Activated naive CD4-positive, alpha-beta T cell treated with anti-CD3 and anti-CD28 coated beads for 36 hours (primary cell): ENCODE results near the gene SETSIP. TPM values are rescaled to one million over a fixed set of nuclear protein-coding genes. Genes with fewer than 3 reads are reported as not detected.
"Not testable (repeated sequence)": the region's sequence is repeated elsewhere in the genome, so short reads cannot be mapped to it uniquely, and the experiment has no call there.

Experiments used
- CTCF ChIA-PET: fragments of 350-600 bp; sonication (Branson Sonifier 250); formaldehyde crosslinking; loops from one replicate; lab custom pipeline; 2021; ENCODE audit warnings: antibody characterized with exemption; lab: Charles Lee
- DNase-seq: peaks from one replicate; pipeline ENCODE4 v3.0.0-alpha.2; 2020
- H3K27ac Mint-ChIP-seq: one replicate; pipeline ENCODE4 v1.8.0; 2021; ENCODE audit warnings: mild to moderate bottlenecking, mixed read lengths
- H3K27me3 Mint-ChIP-seq: one replicate; pipeline ENCODE4 v1.8.0; 2021; ENCODE audit warnings: low read depth, mixed read lengths
- H3K36me3 Mint-ChIP-seq: one replicate; pipeline ENCODE4 v1.8.0; 2021; ENCODE audit warnings: low read depth, mixed read lengths
- H3K4me1 Mint-ChIP-seq: one replicate; pipeline ENCODE4 v1.8.0; 2021; ENCODE audit warnings: low read depth, mixed read lengths
- H3K4me3 Mint-ChIP-seq: one replicate; pipeline ENCODE4 v1.8.0; 2021; ENCODE audit warnings: mild to moderate bottlenecking, moderate library complexity, mixed read lengths
- H3K9me3 Mint-ChIP-seq: one replicate; pipeline ENCODE4 v1.8.0; 2021; ENCODE audit warnings: mixed read lengths
- intact Hi-C: fragments of 100-400 bp; cut with micrococcal nuclease; formaldehyde crosslinking; loops from one replicate; pipeline ENCODE4 v1.15.1; 2023
- total RNA-seq, 2 experiments: library from RNA; stranded (reverse); gene quantifications; one replicate each; pipeline ENCODE4 v1.2.3, GENCODE V29; 2021

SETSIP gene
- total RNA-seq, 2 experiments from 2014 or later: 0.32 TPM; not detected in 1

- H3K36me3 Mint-ChIP-seq: no peaks in the 10 kb centered on the region
- no peaks in the 10 kb centered on the region for H3K9me3 Mint-ChIP-seq
- intact Hi-C loops: no loop called here
- CTCF ChIA-PET: no interaction called here
- DNase-seq: no peak
- H3K4me1 Mint-ChIP-seq: no peaks in the 10 kb centered on the region
- H3K27ac Mint-ChIP-seq: no peak overlapping the region
- H3K4me3 Mint-ChIP-seq: no peak overlapping the region
- no peaks in the 10 kb centered on the region for H3K27me3 Mint-ChIP-seq
Measured at GRCh38 chr1:92045766-92046495, 29.3 kb downstream of the SETSIP start.

- Mint-ChIP-seq H3K9me3 (no peaks in the 10 kb centered on the region), H3K36me3 (no peaks in the 10 kb centered on the region), H3K27ac (no peak overlapping the region), H3K4me3 (no peak overlapping the region), H3K27me3 (no peaks in the 10 kb centered on the region), H3K4me1 (no peaks in the 10 kb centered on the region)
- CTCF ChIA-PET: no interaction called here
- DNase-seq: no peak
- intact Hi-C loops: no loop called here
Measured at GRCh38 chr1:92043621-92044020, 31.6 kb downstream of the SETSIP start.

- Mint-ChIP-seq H3K9me3 (no peaks in the 10 kb centered on the region), H3K27me3 (no peaks in the 10 kb centered on the region), H3K4me3 (no peak overlapping the region), H3K4me1 (no peaks in the 10 kb centered on the region), H3K36me3 (no peaks in the 10 kb centered on the region), H3K27ac (no peak overlapping the region)
- no peak for DNase-seq
- intact Hi-C loops: no loop called here
- CTCF ChIA-PET: interaction anchor here (0.7 kb wide), 1 partner anchor 659 kb away, joined by 3 read pairs; no protein-coding TSS in a partner anchor
Measured at GRCh38 chr1:92040971-92041370, 34.2 kb downstream of the SETSIP start.

GRCh38 chr1:92038695-92039346 is 36.4 kb downstream of the SETSIP start:
- Mint-ChIP-seq H3K36me3 (no peaks in the 10 kb centered on the region), H3K27ac (no peak overlapping the region), H3K4me1 (no peaks in the 10 kb centered on the region), H3K9me3 (no peaks in the 10 kb centered on the region), H3K27me3 (no peaks in the 10 kb centered on the region), H3K4me3 (no peak overlapping the region)
- DNase-seq: no peak
- intact Hi-C loops: no loop called here
- CTCF ChIA-PET: no interaction called here

- Mint-ChIP-seq H3K4me3 (no peak overlapping the region), H3K4me1 (no peaks in the 10 kb centered on the region), H3K36me3 (no peaks in the 10 kb centered on the region), H3K27me3 (no peaks in the 10 kb centered on the region), H3K27ac (no peak overlapping the region), H3K9me3 (no peaks in the 10 kb centered on the region)
- DNase-seq: no peak
- intact Hi-C loops: no loop called here
- CTCF ChIA-PET: no interaction called here
Measured at GRCh38 chr1:92037400-92037799, 37.8 kb downstream of the SETSIP start.

GRCh38 chr1:92031281-92032110 is 43.7 kb downstream of the SETSIP start:
- H3K9me3 Mint-ChIP-seq: no peaks in the 10 kb centered on the region
- no peak for DNase-seq
- H3K36me3 Mint-ChIP-seq: no peaks in the 10 kb centered on the region
- H3K4me1 Mint-ChIP-seq: peaks cover 21% of the 10 kb centered on the region
- H3K27ac Mint-ChIP-seq: no peak overlapping the region
- H3K27me3 Mint-ChIP-seq: peaks cover 22% of the 10 kb centered on the region
- H3K4me3 Mint-ChIP-seq: no peak overlapping the region
- intact Hi-C loops: no loop called here
- CTCF ChIA-PET: interaction anchor here (0.6 to 1.0 kb wide), 3 partner anchors 34 to 267 kb away, joined by 3 read pairs; no protein-coding TSS in a partner anchor

- H3K27me3 Mint-ChIP-seq: peaks cover 24% of the 10 kb centered on the region
- no peaks in the 10 kb centered on the region for H3K9me3 Mint-ChIP-seq
- no peaks in the 10 kb centered on the region for H3K36me3 Mint-ChIP-seq
- peaks cover 21% of the 10 kb centered on the region for H3K4me1 Mint-ChIP-seq
- no peak overlapping the region for H3K27ac Mint-ChIP-seq
- CTCF ChIA-PET: interaction anchor here (0.7 to 1.0 kb wide), 4 partner anchors 33 to 275 kb away, joined by 3 to 4 read pairs (median 3); no protein-coding TSS in a partner anchor
- intact Hi-C loops: loop anchor here (1.0 kb wide), 1 partner anchor 50 kb away; the partner anchor contains the start of gene BTBD8
- DNase-seq: peak; percentile 47
- peak overlapping the region; percentile 66 for H3K4me3 Mint-ChIP-seq
Measured at GRCh38 chr1:92030656-92031107, 44.5 kb downstream of the SETSIP start.

GRCh38 chr1:92029241-92029922 is 45.8 kb downstream of the SETSIP start:
- no peaks in the 10 kb centered on the region for H3K9me3 Mint-ChIP-seq
- DNase-seq: no peak
- H3K27ac Mint-ChIP-seq: no peak overlapping the region
- intact Hi-C loops: no loop called here
- peak overlapping the region; percentile 72 for H3K4me3 Mint-ChIP-seq
- H3K27me3 Mint-ChIP-seq: peaks cover 24% of the 10 kb centered on the region
- no peaks in the 10 kb centered on the region for H3K36me3 Mint-ChIP-seq
- peaks cover 21% of the 10 kb centered on the region for H3K4me1 Mint-ChIP-seq
- CTCF ChIA-PET: interaction anchor here (0.6 kb wide), 1 partner anchor 34 kb away, joined by 5 read pairs; no protein-coding TSS in a partner anchor

- Mint-ChIP-seq H3K27ac (no peak overlapping the region), H3K27me3 (peaks cover 32% of the 10 kb centered on the region), H3K4me3 (no peak overlapping the region), H3K36me3 (no peaks in the 10 kb centered on the region), H3K9me3 (no peaks in the 10 kb centered on the region), H3K4me1 (peaks cover 21% of the 10 kb centered on the region)
- intact Hi-C loops: no loop called here
- no peak for DNase-seq
- CTCF ChIA-PET: interaction anchor here (0.6 kb wide), 1 partner anchor 27 kb away, joined by 3 read pairs; no protein-coding TSS in a partner anchor
Measured at GRCh38 chr1:92026806-92027205, 48.4 kb downstream of the SETSIP start.

- H3K27ac Mint-ChIP-seq, CTCF ChIA-PET, H3K4me3 Mint-ChIP-seq, intact Hi-C loops, H3K36me3 Mint-ChIP-seq, DNase-seq, H3K9me3 Mint-ChIP-seq: not testable (repeated sequence)
- H3K27me3 Mint-ChIP-seq: peaks cover 32% of the 10 kb centered on the region
- peaks cover 14% of the 10 kb centered on the region for H3K4me1 Mint-ChIP-seq
Measured at GRCh38 chr1:92026042-92026441, 49.2 kb downstream of the SETSIP start.
